H1 (cell line): Measurements from ENCODE around the gene COL28A1. TPM values are rescaled to one million over a fixed set of nuclear protein-coding genes. Genes with fewer than 3 reads are reported as not detected.

Experiments used
- CTCF ChIA-PET: fragments of 300-600 bp; sonication (Branson Sonifier 250); formaldehyde crosslinking; loops from one replicate; lab custom pipeline; 2021; ENCODE audit not compliant: partially characterized antibody; lab: Charles Lee
- POLR2A ChIA-PET: fragments of 300-600 bp; sonication (Branson Sonifier 250); formaldehyde crosslinking; loops from one replicate; lab custom pipeline; 2021; ENCODE audit warnings: inconsistent platforms; ENCODE audit not compliant: partially characterized antibody; lab: Charles Lee
- DNase-seq, 2 experiments: peaks; one replicate each; pipeline versions ENCODE4 v3.0.0 to v3.0.0-alpha.2; 2010 to 2022; ENCODE audit warnings: low spot score in 2 of 2, low read depth in 1 of 2, mixed read lengths in 1 of 2
- FAIRE-seq: peaks from 2 replicates; lab custom pipeline; 2011; peaks lifted over from hg19 to GRCh38; lab: Jason Lieb, UNC
- H2AFZ ChIP-seq: 2 replicates; pipeline ENCODE4 v1.8.1; 2012; ENCODE audit warnings: low read length, inconsistent platforms
- H2AK5ac ChIP-seq: 2 replicates; pipeline ENCODE4 v1.6.1; 2013; ENCODE audit warnings: low read depth, low read length
- H2BK120ac ChIP-seq: replicated peaks from 2 replicates; pipeline ENCODE3; 2013; ENCODE audit warnings: low read depth, low read length, inconsistent platforms
- H2BK12ac ChIP-seq: 2 replicates; pipeline ENCODE4 v1.6.1; 2013; ENCODE audit warnings: low read depth, low read length
- H2BK15ac ChIP-seq: 2 replicates; pipeline ENCODE4 v1.6.1; 2013; ENCODE audit warnings: low read length
- H2BK20ac ChIP-seq: 2 replicates; pipeline ENCODE4 v1.6.1; 2013; ENCODE audit warnings: low read length
- H2BK5ac ChIP-seq: 2 replicates; pipeline ENCODE4 v1.6.1; 2013; ENCODE audit warnings: low read depth, low read length
- H3K14ac ChIP-seq: 2 replicates; pipeline ENCODE4 v1.6.1; 2013; ENCODE audit warnings: inconsistent platforms; ENCODE audit not compliant: insufficient read length
- H3K18ac ChIP-seq: 2 replicates; pipeline ENCODE4 v1.6.1; 2013; ENCODE audit warnings: low read length; ENCODE audit errors: extremely low read depth
- H3K23ac ChIP-seq: 2 replicates; pipeline ENCODE4 v1.6.1; 2013; ENCODE audit warnings: inconsistent platforms; ENCODE audit not compliant: insufficient read length
- H3K23me2 ChIP-seq: 2 replicates; pipeline ENCODE4 v1.6.1; 2013; ENCODE audit warnings: low read depth, low read length
- H3K27ac ChIP-seq: 2 replicates; pipeline ENCODE4 v1.6.1; 2011; ENCODE audit warnings: low read depth, low read length, inconsistent platforms
- H3K27me3 ChIP-seq, 4 experiments: replicated peaks in 1 of 4; 1 replicate in 1 of 4; 2 replicates in 3 of 4; pipeline versions ENCODE4 v1.6.1 to v1.8.1; 2011 to 2013; ENCODE audit warnings: low read length in 3 of 4, mild to moderate bottlenecking in 3 of 4, inconsistent platforms in 2 of 4, mixed read lengths in 2 of 4, moderate library complexity in 1 of 4; ENCODE audit not compliant: control insufficient read depth in 3 of 4, insufficient read depth in 3 of 4; ENCODE audit errors: extremely low read depth in 1 of 4
- H3K36me3 ChIP-seq, 4 experiments: 2 replicates each; pipeline versions ENCODE4 v1.6.1 to v1.8.1; 2011 to 2013; ENCODE audit warnings: mild to moderate bottlenecking in 4 of 4, low read length in 3 of 4, moderate library complexity in 2 of 4, control low read depth in 1 of 4, inconsistent platforms in 1 of 4; ENCODE audit not compliant: insufficient read depth in 4 of 4, control insufficient read depth in 2 of 4
- H3K4ac ChIP-seq: replicated peaks from 2 replicates; pipeline ENCODE3; 2013; ENCODE audit warnings: low read length, low read depth, mixed read lengths, inconsistent platforms; ENCODE audit not compliant: insufficient read length
- H3K4me1 ChIP-seq, 4 experiments: replicated peaks in 1 of 4; 1 replicate in 1 of 4; 2 replicates in 3 of 4; pipeline versions ENCODE4 v1.6.1 to v1.8.1; 2011 to 2013; ENCODE audit warnings: low read length in 3 of 4, inconsistent platforms in 2 of 4, mixed read lengths in 1 of 4; ENCODE audit not compliant: insufficient read depth in 4 of 4, control insufficient read depth in 3 of 4
- H3K4me2 ChIP-seq, 2 experiments: 2 replicates each; pipeline versions ENCODE4 v1.6.1 to v1.8.1; 2011 to 2013; ENCODE audit warnings: low read depth in 2 of 2, low read length in 2 of 2, control low read depth in 1 of 2, inconsistent platforms in 1 of 2, mild to moderate bottlenecking in 1 of 2; ENCODE audit not compliant: insufficient read depth in 1 of 2
- H3K4me3 ChIP-seq, 4 experiments: fragments of 200-600, 300-600 bp in 1 of 4; sonication (generic), shearing (Covaris generic), sonication (Bioruptor Twin) in 1 of 4; 2 replicates each; pipeline versions ENCODE4 v1.5.1 to v1.8.1; 2011 to 2016; ENCODE audit warnings: low read length in 4 of 4, low read depth in 3 of 4, control low read depth in 2 of 4, inconsistent platforms in 2 of 4, mild to moderate bottlenecking in 2 of 4, mixed read lengths in 1 of 4, moderate library complexity in 1 of 4; ENCODE audit not compliant: insufficient read depth in 2 of 4; ENCODE audit errors: extremely low read depth in 1 of 4
- H3K56ac ChIP-seq: replicated peaks from 2 replicates; pipeline ENCODE3; 2013; ENCODE audit warnings: low read depth, mild to moderate bottlenecking, mixed read lengths, low read length, inconsistent platforms; ENCODE audit not compliant: insufficient read length
- H3K79me1 ChIP-seq: 2 replicates; pipeline ENCODE4 v1.6.1; 2013; ENCODE audit warnings: low read depth, low read length, control low read depth
- H3K79me2 ChIP-seq, 2 experiments: 2 replicates each; pipeline versions ENCODE4 v1.6.1 to v1.8.1; 2012 to 2013; ENCODE audit warnings: low read length in 2 of 2, mild to moderate bottlenecking in 2 of 2, inconsistent platforms in 1 of 2; ENCODE audit not compliant: insufficient read depth in 2 of 2, control insufficient read depth in 1 of 2
- H3K9ac ChIP-seq, 4 experiments: replicated peaks in 1 of 4; 1 replicate in 1 of 4; 2 replicates in 3 of 4; pipeline versions ENCODE4 v1.6.1 to v1.8.1; 2011 to 2013; ENCODE audit warnings: low read depth in 3 of 4, low read length in 3 of 4, control low read depth in 2 of 4, mild to moderate bottlenecking in 2 of 4, moderate library complexity in 2 of 4, inconsistent platforms in 1 of 4; ENCODE audit errors: extremely low read depth in 1 of 4
- H3K9me3 ChIP-seq, 2 experiments: 2 replicates each; pipeline versions ENCODE4 v1.6.1 to v1.8.1; 2012 to 2013; ENCODE audit warnings: mild to moderate bottlenecking in 2 of 2, moderate library complexity in 2 of 2, control low read depth in 1 of 2, inconsistent platforms in 1 of 2, low read depth in 1 of 2, low read length in 1 of 2, mixed read lengths in 1 of 2; ENCODE audit not compliant: insufficient read depth in 2 of 2
- H4K20me1 ChIP-seq, 2 experiments: replicated peaks in 1 of 2; 2 replicates each; pipeline versions ENCODE3 to v1.8.1; 2011 to 2013; ENCODE audit warnings: inconsistent platforms in 2 of 2, low read length in 2 of 2, mild to moderate bottlenecking in 1 of 2; ENCODE audit not compliant: insufficient read depth in 2 of 2, control insufficient read depth in 1 of 2
- H4K5ac ChIP-seq: 2 replicates; pipeline ENCODE4 v1.6.1; 2013; ENCODE audit warnings: low read length, low read depth, mixed read lengths, inconsistent platforms; ENCODE audit not compliant: insufficient read length
- H4K8ac ChIP-seq: 2 replicates; pipeline ENCODE4 v1.8.0; 2013; ENCODE audit warnings: mild to moderate bottlenecking, moderate library complexity, low read length, inconsistent platforms; ENCODE audit not compliant: insufficient read depth; ENCODE audit errors: extremely low read depth
- H4K91ac ChIP-seq: replicated peaks from 2 replicates; pipeline ENCODE3; 2013; ENCODE audit warnings: low read length, mixed read lengths, inconsistent platforms; ENCODE audit not compliant: insufficient read length
- ATF2 ChIP-seq: IDR thresholded peaks from 2 replicates; pipeline ENCODE4 v1.6.1; 2012; ENCODE audit warnings: low read length, inconsistent platforms
- BCL11A ChIP-seq, 2 experiments: IDR thresholded peaks; one replicate each; pipeline ENCODE4 v1.6.1; 2011; ENCODE audit warnings: low read depth in 2 of 2, low read length in 2 of 2, mild to moderate bottlenecking in 2 of 2
- CHD2 ChIP-seq: IDR thresholded peaks from 2 replicates; pipeline ENCODE4 v1.6.1; 2012; ENCODE audit warnings: low read length, improper control_type of control experiment
- EP300 ChIP-seq, 2 experiments: IDR thresholded peaks; 1 replicate in 1 of 2; 2 replicates in 1 of 2; pipeline ENCODE4 v1.6.1; 2011 to 2012; ENCODE audit warnings: low read depth in 2 of 2, low read length in 2 of 2, mild to moderate bottlenecking in 2 of 2, borderline replicate concordance in 1 of 2, inconsistent platforms in 1 of 2, moderate library complexity in 1 of 2
- JUND ChIP-seq: IDR thresholded peaks from 2 replicates; pipeline ENCODE4 v1.6.1; 2011; ENCODE audit warnings: mild to moderate bottlenecking, improper control_type of control experiment, low read length
- KDM1A ChIP-seq: fragments of 200-600, 300-600 bp; sonication (generic); IDR thresholded peaks from 2 replicates; pipeline ENCODE4 v1.7.1; 2016; ENCODE audit warnings: mild to moderate bottlenecking, low read length, borderline replicate concordance
- KDM5A ChIP-seq: fragments of 200-600 bp; IDR thresholded peaks from 2 replicates; pipeline ENCODE4 v1.7.1; 2012; ENCODE audit warnings: mild to moderate bottlenecking, low read length, inconsistent platforms, mixed read lengths
- SAP30 ChIP-seq: fragments of 300-600 bp; sonication (generic); IDR thresholded peaks from 2 replicates; pipeline ENCODE4 v1.7.1; 2012; ENCODE audit warnings: low read length, moderate library complexity, mild to moderate bottlenecking, inconsistent platforms; ENCODE audit not compliant: insufficient read depth, insufficient replicate concordance
- SIN3A ChIP-seq, 2 experiments: IDR thresholded peaks in 1 of 2; conservative IDR thresholded peaks in 1 of 2; 2 replicates each; pipeline ENCODE4 v1.6.1; 2011 to 2012; ENCODE audit warnings: low read length in 2 of 2, improper control_type of control experiment in 1 of 2, low read depth in 1 of 2, mild to moderate bottlenecking in 1 of 2
- TAF1 ChIP-seq: IDR thresholded peaks from 2 replicates; pipeline ENCODE4 v1.6.1; 2011; ENCODE audit warnings: mild to moderate bottlenecking, low read depth, low read length
- USF2 ChIP-seq: IDR thresholded peaks from 2 replicates; pipeline ENCODE4 v1.6.1; 2011; ENCODE audit warnings: low read length, improper control_type of control experiment
- WGBS, 2 experiments: shearing (Covaris generic) in 1 of 2; methylation state at CpG; one replicate each; pipeline versions ENCODE4 v1.1.6 to v1.1.7; 2013 to 2015; ENCODE audit warnings: low lambda C conversion rate in 2 of 2, mixed read lengths in 2 of 2, inconsistent platforms in 1 of 2, low coverage in 1 of 2, missing lambda C conversion rate in 1 of 2; ENCODE audit not compliant: insufficient replicate concordance in 2 of 2, insufficient coverage in 1 of 2, insufficient read length in 1 of 2; ENCODE audit errors: extremely low coverage in 1 of 2, missing lambda C conversion rate in 1 of 2; 5-methylcytosine and 5-hydroxymethylcytosine counted together
- polyA plus RNA-seq, 7 experiments: library from polyadenylated mRNA; depleted of rRNA in 3 of 7; stranded (reverse) in 5 of 7; unstranded in 2 of 7; fragments of >200 nt in 5 of 7; fragments of 200-250 nt in 2 of 7; gene quantifications; 1 replicate in 5 of 7; 2 replicates in 1 of 7; 4 replicates in 1 of 7; pipeline versions ENCODE4 v1.2.1 to v1.2.3, GENCODE V29; 2011 to 2013; ENCODE audit warnings: missing spikeins in 2 of 7, mixed read lengths in 2 of 7
- total RNA-seq: library from RNA; stranded (reverse); fragmentation: NEBNext Ultra II Directional; extraction: Animal tissue kit (Norgen Biotek cat#: 25700); gene quantifications from 2 replicates; pipeline ENCODE4 v1.2.1, GENCODE V29; 2021

The COL28A1 gene
- total and polyA plus RNA-seq, 2 of the 8 experiments (the other 6 are each of a cell fraction or from before 2014, with no cell fraction given), result 0.22 to 0.38 TPM

- H2BK12ac ChIP-seq, result no peak overlapping the region
- no peaks in the 10 kb centered on the region for H3K36me3 ChIP-seq
- no peaks in the 10 kb centered on the region for H3K23me2 ChIP-seq
- H4K91ac ChIP-seq, result no peak overlapping the region
- no peak overlapping the region for H2AK5ac ChIP-seq
- FAIRE-seq (no peak), DNase-seq (no peak)
- H3K18ac ChIP-seq, result no peak overlapping the region
- no peak overlapping the region for H3K9ac ChIP-seq
- no peaks in the 10 kb centered on the region for H3K79me2 ChIP-seq
- no peak overlapping the region for H3K23ac ChIP-seq
- no peak overlapping the region for H2BK5ac ChIP-seq
- no peaks in the 10 kb centered on the region for H3K4me1 ChIP-seq
- no peak overlapping the region for H3K4me3 ChIP-seq
- WGBS, 2 experiments, result 64% methylated on average over 1 of the region's 1 CpG; no CpG with 5 or more reads in 1 of the 2 experiments
- no peak overlapping the region for H2BK120ac ChIP-seq
- no peak overlapping the region for H2AFZ ChIP-seq
- no peaks in the 10 kb centered on the region for H3K27me3 ChIP-seq
- H3K79me1 ChIP-seq, result no peaks in the 10 kb centered on the region
- ChIA-PET POLR2A (no interaction called here), CTCF (no interaction called here)
- H3K56ac ChIP-seq, result no peak overlapping the region
- H3K9me3 ChIP-seq, result no peaks in the 10 kb centered on the region
- H4K5ac ChIP-seq, result no peak overlapping the region
- H3K27ac ChIP-seq, result no peak overlapping the region
- H4K20me1 ChIP-seq, result no peaks in the 10 kb centered on the region
- no peak overlapping the region for H2BK15ac ChIP-seq
- H3K4me2 ChIP-seq, result no peak overlapping the region
- H2BK20ac ChIP-seq, result no peak overlapping the region
- H3K4ac ChIP-seq, result no peak overlapping the region
- no peak overlapping the region for H3K14ac ChIP-seq
- H4K8ac ChIP-seq, result no peak overlapping the region
- TF ChIP-seq SIN3A (conservative IDR thresholded peaks at IDR 0.05 in 1 of 2, IDR thresholded peaks at IDR 0.05 in 1 of 2; ENCODE audit: low read depth in 1 of 2, low read length in 2 of 2), result no peak
- no peak for TF ChIP-seq USF2
- TF ChIP-seq CHD2, result no peak
- no peak for TF ChIP-seq ATF2
- TF ChIP-seq EP300 (IDR thresholded peaks at IDR 0.05; ENCODE audit: borderline replicate concordance in 1 of 2, low read depth in 2 of 2, low read length in 2 of 2), result no peak
- no peak for TF ChIP-seq TAF1
- no peak for TF ChIP-seq BCL11A (IDR thresholded peaks at IDR 0.05; ENCODE audit: low read depth in 2 of 2, low read length in 2 of 2)
- no peak for TF ChIP-seq KDM5A
- TF ChIP-seq KDM1A, result no peak
- TF ChIP-seq JUND, result no peak
- no peak for TF ChIP-seq SAP30
Observed at GRCh38 chr7:7495171-7495570, 40.5 kb downstream of the COL28A1 start.
